ENCODE measurements around the gene EFNA1.

EFNA1 gene

GRCh38 chr1:155169541-155169940 lies 41.9 kb downstream of the EFNA1 start:
- DNase-seq (ENCODE audit: insufficient read length, low spot score): peak; percentile 5
- no peak for TF ChIP-seq CTCF (IDR thresholded peaks at IDR 0.05; ENCODE audit: insufficient read depth, missing control alignments)
- no peak for FAIRE-seq

DNA sequence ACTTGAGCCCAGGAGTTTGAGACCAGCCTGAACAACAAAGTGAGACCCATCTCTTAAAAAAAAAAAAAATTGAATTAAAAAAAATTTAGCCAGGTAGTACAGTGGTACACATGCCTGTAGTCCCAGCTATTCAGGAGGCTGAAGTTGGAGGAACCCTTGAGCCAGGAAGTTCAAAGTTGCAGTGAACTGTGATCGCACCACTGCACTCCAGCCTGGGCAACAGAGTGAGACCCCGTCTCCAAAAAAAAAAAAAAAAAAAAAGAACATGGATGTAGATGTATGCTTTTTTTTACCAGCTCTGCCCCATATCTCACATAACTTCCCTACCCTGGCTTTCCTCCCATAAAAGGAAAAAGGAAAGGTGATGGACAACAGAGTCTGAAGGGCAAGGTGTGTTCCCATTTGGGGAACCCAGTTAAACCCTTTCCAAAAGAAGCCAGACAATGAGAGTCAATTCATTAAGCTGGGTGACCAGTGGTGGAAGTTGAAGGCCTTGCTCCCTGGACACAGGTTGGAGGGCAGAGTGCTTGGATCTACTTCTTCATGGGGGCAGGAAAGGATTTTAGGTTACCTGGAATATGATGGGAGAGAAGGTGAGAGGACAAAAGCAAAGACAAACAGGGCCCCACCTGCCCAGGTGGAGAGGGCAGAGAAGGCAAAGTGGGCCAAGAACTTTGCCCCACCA lies 42.6 kb downstream of the EFNA1 start:
- no peak for FAIRE-seq
- DNase-seq (ENCODE audit: insufficient read length, low spot score): peak; percentile 7
- TF ChIP-seq CTCF (IDR thresholded peaks at IDR 0.05; ENCODE audit: insufficient read depth, missing control alignments): no peak

DNA sequence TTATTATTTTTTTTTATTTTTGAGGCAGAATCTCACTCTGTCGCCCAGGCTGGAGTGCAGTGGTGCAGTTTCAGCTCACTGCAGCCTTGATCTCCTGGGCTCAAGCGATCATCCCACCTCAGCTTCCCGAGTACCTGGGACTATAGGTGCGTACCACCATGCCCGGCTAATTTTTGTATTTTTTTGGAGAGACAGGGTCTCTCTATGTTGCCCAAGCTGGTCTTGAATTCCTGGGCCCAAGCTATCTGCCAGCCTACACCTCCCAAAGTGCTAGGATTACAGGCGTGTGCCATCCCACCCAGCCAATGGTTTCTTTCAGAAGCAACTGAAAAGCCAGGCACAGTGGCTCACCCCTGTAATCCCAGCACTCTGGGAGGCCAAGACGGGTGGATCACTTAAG lies 43.1 kb downstream of the EFNA1 start:
- TF ChIP-seq CTCF (IDR thresholded peaks at IDR 0.05; ENCODE audit: insufficient read depth, missing control alignments): no peak
- no peak for FAIRE-seq
- no peak for DNase-seq (ENCODE audit: insufficient read length, low spot score)

- FAIRE-seq: peak; percentile 44
- no peak for DNase-seq (ENCODE audit: insufficient read length, low spot score)
- no peak for TF ChIP-seq CTCF (IDR thresholded peaks at IDR 0.05; ENCODE audit: insufficient read depth, missing control alignments)
These were observed 44.4 kb downstream of the EFNA1 start for GRCh38 chr1:155171836-155172731.

DNA sequence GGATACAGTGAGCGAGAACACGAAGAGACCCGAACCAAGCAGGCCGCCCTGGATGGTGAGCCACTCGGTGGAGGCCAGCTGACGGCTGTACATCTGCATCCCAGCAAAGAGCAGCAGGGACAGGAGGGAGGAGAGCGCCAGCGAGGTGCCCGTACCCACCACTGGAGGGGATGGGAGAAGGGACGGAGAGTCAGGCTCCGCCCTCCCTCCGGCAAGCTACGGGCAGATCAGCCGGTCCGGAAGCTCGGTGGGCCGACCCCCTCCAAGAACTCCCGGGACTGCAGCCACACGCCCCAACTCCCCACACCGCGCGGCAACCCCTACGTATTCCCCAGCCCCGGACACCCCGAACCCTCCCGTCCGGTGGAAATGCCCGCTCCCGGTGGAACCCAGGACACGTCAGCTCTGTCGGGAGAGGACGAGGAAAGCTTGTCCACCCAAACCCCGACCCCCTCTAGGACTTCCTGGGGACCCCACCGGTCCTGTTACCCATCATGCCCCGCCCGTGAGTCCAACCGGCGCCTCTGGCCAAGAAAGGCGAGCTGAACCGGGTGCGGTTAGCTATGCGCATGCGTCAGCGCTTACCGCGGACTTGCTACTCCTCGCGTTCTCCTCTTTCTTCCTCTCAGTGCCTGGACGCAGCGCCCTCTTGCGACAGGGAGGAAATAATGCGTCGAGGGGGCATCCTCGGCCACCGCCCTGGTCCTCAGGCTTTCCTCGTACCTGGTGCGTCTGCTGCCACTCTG lies 45.2 kb downstream of the EFNA1 start, which contains the start of gene KRTCAP2:
Gene KRTCAP2 (minus strand): TSS at position 573 of the 746 bp plus-strand sequence. CDS start 80 bp downstream, at position 493.
- peak; percentile 99 for TF ChIP-seq CTCF (IDR thresholded peaks at IDR 0.05; ENCODE audit: insufficient read depth, missing control alignments)
- peak; percentile 61 for FAIRE-seq

DNA sequence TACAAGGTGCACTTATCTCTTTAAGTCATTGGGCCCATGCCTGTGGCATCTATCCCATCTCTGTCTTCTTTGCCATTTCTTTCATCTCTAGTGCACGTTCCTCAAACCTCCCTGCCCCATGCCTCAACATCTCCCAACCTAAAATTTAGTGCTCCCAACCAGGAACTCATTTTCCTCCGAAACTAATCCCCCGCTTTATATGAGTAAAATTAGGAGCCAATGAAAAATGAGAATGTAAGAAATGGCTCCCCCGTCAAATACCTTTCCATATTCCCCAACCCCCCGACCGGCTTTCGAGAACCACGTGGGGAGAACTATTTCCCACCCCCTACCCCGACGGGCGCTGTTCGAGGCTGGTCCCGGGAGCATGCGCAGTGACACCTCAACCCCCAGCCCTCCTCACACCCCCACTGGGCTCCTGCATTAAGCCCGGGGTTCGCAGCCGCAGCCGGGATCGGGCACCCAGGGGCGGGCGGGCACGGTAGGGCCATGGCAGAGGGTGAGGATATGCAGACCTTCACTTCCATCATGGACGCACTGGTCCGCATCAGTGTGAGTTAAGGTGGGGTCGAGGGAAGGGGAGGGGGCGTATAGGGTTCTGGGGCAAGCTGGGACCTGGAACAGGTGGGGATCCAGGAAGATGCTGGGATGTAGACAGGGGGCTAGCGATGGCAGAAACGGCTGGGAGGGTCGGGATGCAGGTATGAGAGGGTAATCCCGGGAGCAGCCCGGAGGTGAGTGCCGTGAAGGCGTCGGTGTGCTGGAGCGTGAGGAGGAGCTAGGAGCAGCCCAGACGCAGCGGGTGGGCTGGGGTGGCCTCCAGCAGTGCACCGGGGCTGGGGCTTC lies 46.0 kb downstream of the EFNA1 start, which contains the start of gene TRIM46:
Gene TRIM46 (plus strand): TSS at position 372 of the 846 bp plus-strand sequence. CDS start 118 bp downstream, at position 490.
- DNase-seq (ENCODE audit: insufficient read length, low spot score) (peak; percentile 99), FAIRE-seq (no peak)
- TF ChIP-seq CTCF (IDR thresholded peaks at IDR 0.05; ENCODE audit: insufficient read depth, missing control alignments): no peak

More for the DNA sequence above, 45.2 kb downstream of the EFNA1 start, which contains the start of gene KRTCAP2:
- DNase-seq (ENCODE audit: insufficient read length, low spot score): peak; percentile 100

Data from D721Med (cell line).